HepG2 (cell line): ENCODE results near the gene SNX24. TPM values are rescaled to one million over a fixed set of nuclear protein-coding genes. Genes with fewer than 3 reads are reported as not detected.

ENCODE experiments used
- ATAC-seq: fragments of 200-7000 bp; cut with Tn5 transposase; 3 replicates; pipeline ENCODE4 v1.9.1; 2020; ENCODE audit warnings: mild to moderate bottlenecking, moderate library complexity
- BruUV-seq: library from RNA; stranded (reverse); fragments of 400-500 nt; replicated peaks from 2 replicates; lab custom pipeline; 2021; lab: Mats Ljungman, UMichigan
- CTCF ChIA-PET: fragments of 300-600 bp; formaldehyde crosslinking; extraction: SDS; loops from one replicate; lab custom pipeline; 2021; ENCODE audit warnings: low total read pairs, inconsistent platforms, low intra/inter-chr PET ratio; lab: Yijun Ruan, JAX
- POLR2A ChIA-PET: fragments of 350-600 bp; sonication (Branson Sonifier 250); formaldehyde crosslinking; loops from one replicate; lab custom pipeline; 2020; ENCODE audit warnings: antibody characterized with exemption, inconsistent platforms; lab: Yijun Ruan, JAX
- DNase-seq: peaks from one replicate; pipeline ENCODE4 v3.0.0-alpha.2; 2015; ENCODE audit warnings: low spot score
- FAIRE-seq: peaks from 3 replicates; lab custom pipeline; 2011; peaks lifted over from hg19 to GRCh38; lab: Jason Lieb, UNC
- H2AFZ ChIP-seq: one replicate; pipeline ENCODE4 v1.6.1; 2011; ENCODE audit warnings: low read length, inconsistent platforms
- H3K27ac ChIP-seq: fragments of 300-600 bp; 3 replicates; pipeline ENCODE4 v1.8.0; 2011; ENCODE audit warnings: mixed run types, mild to moderate bottlenecking, mixed read lengths, low read length, inconsistent platforms; ENCODE audit not compliant: insufficient read depth; ENCODE audit errors: extremely low read length
- H3K27me3 ChIP-seq, 2 experiments: fragments of 200-600 bp in 1 of 2; 2 replicates in 1 of 2; 3 replicates in 1 of 2; pipeline versions ENCODE4 v1.6.0 to v1.8.0; 2011; ENCODE audit warnings: low read length in 2 of 2, mild to moderate bottlenecking in 2 of 2, moderate library complexity in 2 of 2, inconsistent platforms in 1 of 2; ENCODE audit not compliant: insufficient read depth in 2 of 2, control insufficient read depth in 1 of 2
- H3K36me3 ChIP-seq, 2 experiments: fragments of 200-600 bp in 1 of 2; replicated peaks in 1 of 2; 2 replicates in 1 of 2; 3 replicates in 1 of 2; pipeline versions ENCODE4 v1.5.1 to v1.8.0; 2011; ENCODE audit warnings: low read length in 2 of 2, inconsistent platforms in 1 of 2; ENCODE audit not compliant: insufficient read depth in 2 of 2, control insufficient read depth in 1 of 2
- H3K4me1 ChIP-seq: 2 replicates; pipeline ENCODE4 v1.5.1; 2012; ENCODE audit warnings: low read length, inconsistent platforms; ENCODE audit not compliant: insufficient read depth
- H3K4me2 ChIP-seq: 2 replicates; pipeline ENCODE4 v1.6.0; 2011; ENCODE audit warnings: low read depth, low read length, inconsistent platforms
- H3K4me3 ChIP-seq, 3 experiments: fragments of 200-600 bp in 1 of 3; sonication (generic), shearing (Covaris generic) in 1 of 3; replicated peaks in 1 of 3; 2 replicates each; pipeline ENCODE4 v1.5.1; 2011 to 2016; ENCODE audit warnings: low read length in 3 of 3, inconsistent platforms in 2 of 3, low read depth in 2 of 3, mild to moderate bottlenecking in 2 of 3, control low read depth in 1 of 3, mixed read lengths in 1 of 3; ENCODE audit not compliant: insufficient read depth in 1 of 3
- H3K79me2 ChIP-seq: one replicate; pipeline ENCODE4 v1.6.1; 2011; ENCODE audit warnings: low read length, inconsistent platforms; ENCODE audit not compliant: insufficient read depth
- H3K9ac ChIP-seq: 2 replicates; pipeline ENCODE4 v1.6.0; 2011; ENCODE audit warnings: mild to moderate bottlenecking, low read depth, low read length, inconsistent platforms; ENCODE audit not compliant: insufficient read depth
- H3K9me3 ChIP-seq: 2 replicates; pipeline ENCODE4 v1.5.1; 2012; ENCODE audit warnings: mild to moderate bottlenecking, low read length
- H4K20me1 ChIP-seq: 2 replicates; pipeline ENCODE4 v1.6.0; 2011; ENCODE audit warnings: inconsistent platforms, mild to moderate bottlenecking, low read length, moderate library complexity; ENCODE audit not compliant: insufficient read depth
- ARNT ChIP-seq: fragments of 450-650 bp; IDR thresholded peaks from 2 replicates; pipeline ENCODE4 v1.6.1; 2017
- FOSL1 ChIP-seq: sonication (generic); formaldehyde crosslinking; IDR thresholded peaks from 2 replicates; pipeline ENCODE4 v1.9.0; 2021; ENCODE audit warnings: missing genetic modification reagents, borderline replicate concordance
- GATA4 ChIP-seq: sonication (generic); IDR thresholded peaks from 2 replicates; pipeline ENCODE4 v1.6.1; 2016; ENCODE audit warnings: antibody characterized with exemption, low read depth, borderline replicate concordance
- GPBP1L1 ChIP-seq: sonication (generic); formaldehyde crosslinking; IDR thresholded peaks from 2 replicates; pipeline ENCODE4 v1.5.0; 2020; ENCODE audit warnings: mild to moderate bottlenecking, missing genetic modification reagents
- KAT2B ChIP-seq: fragments of 150-350 bp; IDR thresholded peaks from 2 replicates; pipeline ENCODE4 v1.6.1; 2014; ENCODE audit warnings: low read depth, low read length, borderline replicate concordance
- NCOA5 ChIP-seq: sonication (generic); formaldehyde crosslinking; IDR thresholded peaks from 2 replicates; pipeline ENCODE4 v1.4.0; 2020; ENCODE audit warnings: missing genetic modification reagents
- TEAD3 ChIP-seq: optimal IDR thresholded peaks from 2 replicates; pipeline ENCODE3; 2016; ENCODE audit warnings: borderline replicate concordance
- TOE1 ChIP-seq: sonication (generic); formaldehyde crosslinking; IDR thresholded peaks from 2 replicates; pipeline ENCODE4 v1.4.0; 2020; ENCODE audit warnings: mild to moderate bottlenecking, missing genetic modification reagents
- ZNF12 ChIP-seq: sonication (generic); formaldehyde crosslinking; IDR thresholded peaks from 2 replicates; pipeline ENCODE4 v1.5.0; 2020; ENCODE audit warnings: missing genetic modification reagents
- ZNF124 ChIP-seq: sonication (generic); formaldehyde crosslinking; IDR thresholded peaks from 2 replicates; pipeline ENCODE4 v1.4.0; 2020; ENCODE audit warnings: missing genetic modification reagents
- ZNF143 ChIP-seq: sonication (generic); formaldehyde crosslinking; IDR thresholded peaks from 2 replicates; pipeline ENCODE4 v1.4.0; 2020; ENCODE audit warnings: missing genetic modification reagents
- ZNF709 ChIP-seq: sonication (generic); formaldehyde crosslinking; IDR thresholded peaks from 2 replicates; pipeline ENCODE4 v1.5.0; 2020; ENCODE audit warnings: mild to moderate bottlenecking, missing genetic modification reagents
- ZZZ3 ChIP-seq: sonication (generic); formaldehyde crosslinking; IDR thresholded peaks from 2 replicates; pipeline ENCODE4 v1.4.0; 2020; ENCODE audit warnings: missing genetic modification reagents, mild to moderate bottlenecking, borderline replicate concordance
- WGBS: methylation state at CpG from one replicate; pipeline ENCODE4 v1.1.6; 2017; ENCODE audit warnings: low lambda C conversion rate; 5-methylcytosine and 5-hydroxymethylcytosine counted together
- in situ Hi-C: cut with HindIII; loops from 2 replicates; pipeline ENCODE4 v1.10.0; 2017; ENCODE audit warnings: low pct_unique_long_range_greater_than_20kb; ENCODE audit not compliant: extremely low pct_ligation_motif_present
- intact Hi-C: fragments of 100-400 bp; cut with micrococcal nuclease; formaldehyde crosslinking; loops from one replicate; pipeline ENCODE4 v1.10.0; 2022; ENCODE audit not compliant: unreplicated experiment
- polyA plus RNA-seq, 8 experiments: library from polyadenylated mRNA; depleted of rRNA in 3 of 8; stranded (reverse) in 7 of 8; unstranded in 1 of 8; fragments of >200 nt; fragmentation: Illumina TruSeq in 4 of 8; extraction: Trizol in 4 of 8; gene quantifications; 2 replicates each; pipeline versions ENCODE4 v1.2.1 to v1.2.3, GENCODE V29; 2011 to 2016; ENCODE audit warnings: low read depth in 4 of 8, missing spikeins in 1 of 8, mixed read lengths in 1 of 8; ENCODE audit not compliant: insufficient read depth in 1 of 8
- total RNA-seq, 5 experiments: library from RNA; depleted of rRNA; stranded (reverse); fragments of >200 nt; fragmentation: Illumina TruSeq; extraction: Trizol; gene quantifications; 2 replicates each; pipeline ENCODE4 v1.2.3, GENCODE V29; 2016; ENCODE audit warnings: low read depth in 1 of 5
- TF ChIP-seq, protein P1 (sequence below): IDR thresholded peaks from 2 replicates; pipeline ENCODE4 v1.6.1; 2016; ENCODE audit warnings: low read depth, missing genetic modification reagents, missing compliant biosample characterization

SNX24 gene
- total and polyA plus RNA-seq, 2 of the 13 experiments (the other 11 are each of a cell fraction or from before 2014, with no cell fraction given): 7.2 to 23.7 TPM

DNA sequence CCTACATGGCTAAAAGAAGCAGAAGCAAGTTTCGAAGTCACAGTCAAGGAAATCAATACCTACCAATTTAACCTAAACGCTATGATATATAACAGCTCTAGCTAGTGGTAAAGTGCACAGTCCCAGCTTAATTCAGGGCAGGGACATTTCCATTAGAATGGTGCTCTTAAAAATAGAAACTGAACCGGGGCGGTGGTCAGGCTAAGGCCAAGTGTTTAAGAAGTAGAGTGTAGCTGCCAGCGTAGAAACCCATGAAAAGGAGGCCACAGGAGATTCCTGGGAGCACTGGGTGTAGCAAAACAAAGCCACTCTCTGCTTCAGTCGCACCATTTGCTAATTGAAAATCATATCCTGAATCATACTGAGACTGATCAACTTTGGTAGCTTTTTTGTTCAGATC lies 162.3 kb downstream of the SNX24 start:
- POLR2A ChIA-PET: no interaction called here
- Histone ChIP-seq H3K9ac (no peak overlapping the region), H3K27ac (no peak overlapping the region), H2AFZ (no peak overlapping the region), H3K4me3 (no peak overlapping the region), H3K27me3 (no peaks in the 10 kb centered on the region), H3K79me2 (no peaks in the 10 kb centered on the region), H3K4me2 (no peak overlapping the region), H4K20me1 (no peaks in the 10 kb centered on the region), H3K4me1 (no peaks in the 10 kb centered on the region), H3K36me3 (peaks cover 0 to 2% of the 10 kb centered on the region in 2 experiments; a peak in 3 of 5 replicates), H3K9me3 (no peaks in the 10 kb centered on the region)
- in situ Hi-C loops (no loop called here), intact Hi-C loops (no loop called here)
- DNase-seq: no peak
- WGBS: 97% methylated on average over 6 of the region's 6 CpGs
- no peak for TF ChIP-seq ZNF124 (CRISPR knock-in tag)
- TF ChIP-seq ARNT: no peak
- TF ChIP-seq GPBP1L1: no peak
- CTCF ChIA-PET: no interaction called here
- FAIRE-seq: no peak
- BruUV-seq: no TSS peak
- no peak for ATAC-seq

GRCh38 chr5:123012321-123012720 lies 166.9 kb downstream of the SNX24 start:
- BruUV-seq: no TSS peak
- intact Hi-C loops: no loop called here
- ATAC-seq (no peak), FAIRE-seq (no peak)
- Histone ChIP-seq H3K4me3 (no peak overlapping the region), H3K27ac (no peak overlapping the region), H3K4me2 (no peak overlapping the region), H3K36me3 (no peaks in the 10 kb centered on the region; a peak in 1 of 5 replicates), H3K27me3 (no peaks in the 10 kb centered on the region; a peak in 1 of 5 replicates), H3K4me1 (peaks cover 12% of the 10 kb centered on the region), H3K9ac (no peak overlapping the region)
- ChIA-PET POLR2A (no interaction called here), CTCF (no interaction called here)
- 97% methylated on average over 1 of the region's 1 CpG for WGBS
- TF ChIP-seq ZNF709 (no peak), ZNF143 (CRISPR knock-in tag) (no peak), TOE1 (CRISPR knock-in tag) (no peak), FOSL1 (CRISPR knock-in tag) (no peak), NCOA5 (CRISPR knock-in tag) (no peak), TEAD3 (CRISPR knock-in tag) (no peak), KAT2B (no peak), GATA4 (no peak), ZNF12 (CRISPR knock-in tag) (no peak), ZZZ3 (no peak)
- TF ChIP-seq, protein P1, sequence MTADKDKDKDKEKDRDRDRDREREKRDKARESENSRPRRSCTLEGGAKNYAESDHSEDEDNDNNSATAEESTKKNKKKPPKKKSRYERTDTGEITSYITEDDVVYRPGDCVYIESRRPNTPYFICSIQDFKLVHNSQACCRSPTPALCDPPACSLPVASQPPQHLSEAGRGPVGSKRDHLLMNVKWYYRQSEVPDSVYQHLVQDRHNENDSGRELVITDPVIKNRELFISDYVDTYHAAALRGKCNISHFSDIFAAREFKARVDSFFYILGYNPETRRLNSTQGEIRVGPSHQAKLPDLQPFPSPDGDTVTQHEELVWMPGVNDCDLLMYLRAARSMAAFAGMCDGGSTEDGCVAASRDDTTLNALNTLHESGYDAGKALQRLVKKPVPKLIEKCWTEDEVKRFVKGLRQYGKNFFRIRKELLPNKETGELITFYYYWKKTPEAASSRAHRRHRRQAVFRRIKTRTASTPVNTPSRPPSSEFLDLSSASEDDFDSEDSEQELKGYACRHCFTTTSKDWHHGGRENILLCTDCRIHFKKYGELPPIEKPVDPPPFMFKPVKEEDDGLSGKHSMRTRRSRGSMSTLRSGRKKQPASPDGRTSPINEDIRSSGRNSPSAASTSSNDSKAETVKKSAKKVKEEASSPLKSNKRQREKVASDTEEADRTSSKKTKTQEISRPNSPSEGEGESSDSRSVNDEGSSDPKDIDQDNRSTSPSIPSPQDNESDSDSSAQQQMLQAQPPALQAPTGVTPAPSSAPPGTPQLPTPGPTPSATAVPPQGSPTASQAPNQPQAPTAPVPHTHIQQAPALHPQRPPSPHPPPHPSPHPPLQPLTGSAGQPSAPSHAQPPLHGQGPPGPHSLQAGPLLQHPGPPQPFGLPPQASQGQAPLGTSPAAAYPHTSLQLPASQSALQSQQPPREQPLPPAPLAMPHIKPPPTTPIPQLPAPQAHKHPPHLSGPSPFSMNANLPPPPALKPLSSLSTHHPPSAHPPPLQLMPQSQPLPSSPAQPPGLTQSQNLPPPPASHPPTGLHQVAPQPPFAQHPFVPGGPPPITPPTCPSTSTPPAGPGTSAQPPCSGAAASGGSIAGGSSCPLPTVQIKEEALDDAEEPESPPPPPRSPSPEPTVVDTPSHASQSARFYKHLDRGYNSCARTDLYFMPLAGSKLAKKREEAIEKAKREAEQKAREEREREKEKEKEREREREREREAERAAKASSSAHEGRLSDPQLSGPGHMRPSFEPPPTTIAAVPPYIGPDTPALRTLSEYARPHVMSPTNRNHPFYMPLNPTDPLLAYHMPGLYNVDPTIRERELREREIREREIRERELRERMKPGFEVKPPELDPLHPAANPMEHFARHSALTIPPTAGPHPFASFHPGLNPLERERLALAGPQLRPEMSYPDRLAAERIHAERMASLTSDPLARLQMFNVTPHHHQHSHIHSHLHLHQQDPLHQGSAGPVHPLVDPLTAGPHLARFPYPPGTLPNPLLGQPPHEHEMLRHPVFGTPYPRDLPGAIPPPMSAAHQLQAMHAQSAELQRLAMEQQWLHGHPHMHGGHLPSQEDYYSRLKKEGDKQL (CRISPR knock-in tag): no peak
- TF ChIP-seq, all 625 proteins: peak for 0
- in situ Hi-C loops: no loop called here
- Histone ChIP-seq H3K79me2 (no peaks in the 10 kb centered on the region), H2AFZ (no peak overlapping the region), H4K20me1 (no peaks in the 10 kb centered on the region), H3K9me3 (no peaks in the 10 kb centered on the region)
- no peak for DNase-seq
